Stimulated activated memory B cell treated with anti-CD40 and anti-IgM and Interleukin-4, amounts not matched to agents 10 μg/mL and 1 μg/mL and 100 μg/mL, for 72 hours (primary cell): ENCODE measurements around the gene VRK1.

Experiments used
- ATAC-seq: fragments of 150-1000 bp; cut with Tn5 transposase; 2 replicates; pipeline ENCODE4 v1.10.0; 2021
- H3K27ac Mint-ChIP-seq: one replicate; pipeline ENCODE4 v1.8.0; 2022; ENCODE audit warnings: mild to moderate bottlenecking, mixed read lengths
- H3K27me3 Mint-ChIP-seq: one replicate; pipeline ENCODE4 v1.8.0; 2022; ENCODE audit warnings: mixed read lengths
- H3K36me3 Mint-ChIP-seq: one replicate; pipeline ENCODE4 v1.8.0; 2022; ENCODE audit warnings: mixed read lengths
- H3K4me1 Mint-ChIP-seq: one replicate; pipeline ENCODE4 v1.8.0; 2022; ENCODE audit warnings: mixed read lengths
- H3K4me3 Mint-ChIP-seq: one replicate; pipeline ENCODE4 v1.8.0; 2022; ENCODE audit warnings: mild to moderate bottlenecking, moderate library complexity, mixed read lengths
- H3K9me3 Mint-ChIP-seq: one replicate; pipeline ENCODE4 v1.8.0; 2022; ENCODE audit warnings: mixed read lengths

The VRK1 gene

DNA sequence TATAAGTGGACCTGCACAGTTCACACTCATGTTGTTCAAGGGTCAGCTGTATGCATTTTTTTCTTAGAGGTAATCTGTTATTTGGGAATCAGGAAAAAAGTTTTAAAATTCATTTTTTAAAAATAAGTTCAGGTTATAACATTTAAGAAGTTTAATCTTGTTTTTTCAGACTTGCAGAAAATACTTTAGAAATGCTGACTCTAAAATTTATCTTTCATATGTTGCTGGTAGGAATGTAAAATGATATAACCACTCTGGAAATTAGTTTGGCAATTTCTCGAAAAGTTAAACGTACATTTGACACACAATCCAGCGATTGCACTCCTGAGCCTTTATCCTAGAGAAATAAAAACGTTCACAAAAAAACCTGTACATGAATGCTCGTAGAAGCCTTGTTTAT lies 4.7 kb downstream of the VRK1 start:
- ATAC-seq = no peak
- H3K4me1 Mint-ChIP-seq = peaks cover 43% of the 10 kb centered on the region
- H3K36me3 Mint-ChIP-seq = peaks cover 5% of the 10 kb centered on the region
- no peak overlapping the region for H3K27ac Mint-ChIP-seq
- no peak overlapping the region for H3K4me3 Mint-ChIP-seq
- H3K27me3 Mint-ChIP-seq = no peaks in the 10 kb centered on the region
- no peaks in the 10 kb centered on the region for H3K9me3 Mint-ChIP-seq

DNA sequence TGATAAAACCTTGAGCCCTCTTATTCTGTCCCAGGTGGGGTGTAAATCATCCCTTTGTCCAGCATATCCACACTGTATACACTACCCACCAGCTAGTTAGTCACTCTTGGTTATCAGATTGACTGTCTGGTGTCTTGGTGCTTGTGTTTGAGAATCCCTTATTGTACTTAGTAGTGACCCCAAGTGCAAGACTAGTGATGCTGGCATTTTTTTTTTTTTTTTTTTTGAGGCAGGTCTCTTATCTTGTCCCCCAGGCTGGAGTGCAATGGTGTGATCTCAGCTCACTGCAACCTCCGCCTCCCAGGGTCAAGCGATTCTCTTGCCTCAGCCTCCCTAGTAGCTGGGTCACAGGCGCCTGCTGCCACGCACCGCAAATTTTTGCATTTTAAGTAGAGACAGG lies 5.8 kb downstream of the VRK1 start:
- no peak overlapping the region for H3K27ac Mint-ChIP-seq
- peaks cover 46% of the 10 kb centered on the region for H3K4me1 Mint-ChIP-seq
- peaks cover 9% of the 10 kb centered on the region for H3K36me3 Mint-ChIP-seq
- H3K27me3 Mint-ChIP-seq = no peaks in the 10 kb centered on the region
- no peak for ATAC-seq
- no peak overlapping the region for H3K4me3 Mint-ChIP-seq
- no peaks in the 10 kb centered on the region for H3K9me3 Mint-ChIP-seq

DNA sequence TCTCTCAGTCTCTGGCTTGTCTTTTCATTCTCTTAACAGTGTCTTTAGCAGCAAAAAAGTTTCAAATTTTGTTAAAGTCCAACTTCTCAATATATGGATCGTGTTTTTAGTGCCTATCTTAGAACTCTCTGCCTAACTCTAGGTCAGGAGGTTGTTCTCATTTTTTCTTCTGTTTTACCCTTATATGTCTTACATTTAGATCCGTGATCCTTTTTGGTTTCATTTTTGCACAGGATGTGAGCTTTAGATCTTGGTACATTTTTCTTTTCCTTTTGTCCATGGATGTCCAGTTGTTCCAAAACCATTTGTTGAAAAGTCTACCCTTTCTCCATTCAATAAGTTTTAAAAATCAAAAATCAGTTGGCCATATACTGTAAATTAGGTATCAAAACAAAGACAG lies 6.8 kb downstream of the VRK1 start:
- H3K27ac Mint-ChIP-seq = peak overlapping the region; percentile 15
- H3K36me3 Mint-ChIP-seq = peaks cover 14% of the 10 kb centered on the region
- ATAC-seq = no peak
- no peaks in the 10 kb centered on the region for H3K27me3 Mint-ChIP-seq
- H3K4me3 Mint-ChIP-seq = no peak overlapping the region
- H3K9me3 Mint-ChIP-seq = no peaks in the 10 kb centered on the region
- peaks cover 47% of the 10 kb centered on the region for H3K4me1 Mint-ChIP-seq

DNA sequence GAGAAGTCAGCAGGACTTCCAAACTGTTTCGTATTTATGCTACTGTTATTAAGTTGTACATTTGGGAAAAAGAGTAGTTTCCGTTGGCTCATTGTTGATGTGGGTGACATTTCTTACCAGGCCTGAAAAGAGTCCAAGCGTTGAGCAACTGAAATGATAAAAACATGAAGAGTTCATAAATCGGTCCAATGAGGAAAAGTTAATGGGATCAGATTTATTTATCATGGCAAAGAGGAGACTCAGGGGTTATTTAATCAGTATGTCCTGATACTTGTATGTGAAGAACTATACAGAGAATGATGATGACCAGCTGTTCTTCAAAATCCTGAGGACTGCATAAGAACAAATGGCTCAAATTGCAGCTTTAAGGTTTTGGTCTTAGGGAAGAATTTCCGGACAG lies 7.7 kb downstream of the VRK1 start:
- no peak overlapping the region for H3K4me3 Mint-ChIP-seq
- H3K9me3 Mint-ChIP-seq = no peaks in the 10 kb centered on the region
- no peaks in the 10 kb centered on the region for H3K27me3 Mint-ChIP-seq
- no peak overlapping the region for H3K27ac Mint-ChIP-seq
- peaks cover 47% of the 10 kb centered on the region for H3K4me1 Mint-ChIP-seq
- ATAC-seq = no peak
- peaks cover 15% of the 10 kb centered on the region for H3K36me3 Mint-ChIP-seq

DNA sequence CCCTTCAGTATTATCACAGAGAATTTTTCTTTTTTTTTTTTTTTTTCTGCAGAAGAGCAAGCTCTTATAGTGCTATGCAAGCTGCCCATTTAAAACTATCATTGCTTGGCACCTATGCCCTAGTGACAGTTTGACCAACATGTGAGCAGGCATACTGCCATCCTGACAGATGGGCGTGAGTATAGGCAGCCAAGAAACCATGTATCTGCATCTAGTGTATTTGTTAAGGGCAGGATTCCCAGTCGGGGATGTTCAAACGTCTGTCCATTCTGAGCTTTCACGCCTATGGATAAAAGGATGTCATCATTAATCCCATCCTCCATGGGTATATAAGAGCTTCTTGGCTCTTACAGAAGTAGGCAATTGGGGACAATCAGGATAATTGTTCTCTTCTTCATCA lies 8.8 kb downstream of the VRK1 start:
- H3K36me3 Mint-ChIP-seq = peaks cover 15% of the 10 kb centered on the region
- peaks cover 47% of the 10 kb centered on the region for H3K4me1 Mint-ChIP-seq
- ATAC-seq = no peak
- no peaks in the 10 kb centered on the region for H3K9me3 Mint-ChIP-seq
- H3K4me3 Mint-ChIP-seq = no peak overlapping the region
- H3K27me3 Mint-ChIP-seq = no peaks in the 10 kb centered on the region
- H3K27ac Mint-ChIP-seq = no peak overlapping the region

DNA sequence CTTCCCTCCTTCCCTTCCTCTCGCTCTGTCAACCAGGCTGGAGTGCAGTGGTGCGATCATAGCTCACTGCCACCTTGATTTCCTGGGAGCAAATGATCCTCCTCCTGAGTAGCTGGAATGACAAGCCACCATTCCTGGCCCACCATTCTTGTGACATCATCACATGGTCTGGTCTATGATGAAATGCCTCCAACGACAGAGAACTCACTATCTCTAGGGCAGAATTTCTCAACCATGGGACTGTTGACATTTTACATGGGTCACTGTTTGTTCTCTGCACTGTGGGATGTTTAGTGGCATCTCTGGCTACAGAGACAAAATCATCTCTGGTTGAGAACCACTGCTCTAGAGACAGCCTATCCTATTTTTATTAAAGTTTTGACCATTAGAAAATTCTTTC lies 9.7 kb downstream of the VRK1 start:
- Mint-ChIP-seq H3K9me3 (no peaks in the 10 kb centered on the region), H3K27ac (no peak overlapping the region), H3K4me3 (no peak overlapping the region), H3K4me1 (peaks cover 51% of the 10 kb centered on the region), H3K36me3 (peaks cover 15% of the 10 kb centered on the region), H3K27me3 (no peaks in the 10 kb centered on the region)
- no peak for ATAC-seq

DNA sequence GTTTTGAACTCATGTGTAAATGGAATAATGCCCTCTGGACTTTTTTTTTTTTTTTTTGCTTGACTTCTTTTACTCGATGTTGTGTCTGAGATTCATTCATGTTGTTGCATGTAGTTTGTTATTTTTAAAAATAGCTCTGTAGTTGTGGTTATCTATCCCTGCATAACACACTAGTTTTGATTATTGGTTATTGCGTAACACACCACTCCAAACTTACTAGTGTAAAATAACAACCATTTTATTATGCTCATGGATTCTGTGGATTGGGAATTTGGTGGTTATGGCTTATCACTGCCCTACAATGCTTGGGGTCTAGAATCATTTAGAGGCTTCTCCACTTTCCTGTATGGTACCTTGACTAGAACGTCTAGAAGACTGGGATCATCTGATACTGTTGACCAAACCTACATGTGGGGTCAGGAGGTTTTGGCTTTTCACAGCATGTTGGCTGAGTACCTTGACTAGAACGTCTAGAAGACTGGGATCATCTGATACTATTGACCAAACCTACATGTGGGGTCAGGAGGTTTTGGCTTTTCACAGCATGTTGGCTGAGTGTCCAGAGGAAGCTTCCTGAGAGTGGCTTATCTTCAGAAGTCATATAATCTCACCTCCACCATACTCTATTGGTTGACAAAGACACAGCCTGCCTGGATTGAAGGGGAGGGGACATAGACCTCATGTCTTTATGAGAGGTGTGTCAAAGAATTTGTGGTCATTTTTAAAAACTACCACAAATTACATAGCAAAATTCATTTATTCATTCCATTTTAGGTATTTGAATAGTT lies 11.6 kb downstream of the VRK1 start:
- no peak overlapping the region for H3K27ac Mint-ChIP-seq
- no peaks in the 10 kb centered on the region for H3K9me3 Mint-ChIP-seq
- no peak overlapping the region for H3K4me3 Mint-ChIP-seq
- H3K4me1 Mint-ChIP-seq = peaks cover 56% of the 10 kb centered on the region
- ATAC-seq = no peak
- no peaks in the 10 kb centered on the region for H3K27me3 Mint-ChIP-seq
- H3K36me3 Mint-ChIP-seq = peaks cover 15% of the 10 kb centered on the region

DNA sequence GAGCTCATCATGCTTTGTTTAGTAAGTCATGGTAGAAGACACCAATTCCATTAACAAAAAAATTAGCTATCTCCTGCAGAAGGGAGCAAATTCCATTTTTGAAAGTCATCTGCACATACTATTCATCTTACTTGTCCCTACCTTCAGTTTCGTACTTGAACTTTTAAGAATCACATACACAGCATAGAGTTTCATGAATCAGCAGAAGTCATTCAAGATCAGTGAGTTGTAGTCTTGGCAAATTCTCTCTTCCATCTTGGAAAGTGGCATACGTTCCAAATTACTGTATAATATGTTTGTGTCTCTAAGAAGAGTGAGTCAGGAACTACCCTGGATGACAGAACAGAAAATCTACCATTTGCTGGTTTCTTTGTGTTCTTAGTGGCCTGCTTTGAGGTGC lies 14.1 kb downstream of the VRK1 start:
- Mint-ChIP-seq H3K4me3 (no peak overlapping the region), H3K27ac (no peak overlapping the region), H3K27me3 (no peaks in the 10 kb centered on the region), H3K4me1 (peaks cover 38% of the 10 kb centered on the region), H3K9me3 (no peaks in the 10 kb centered on the region), H3K36me3 (peaks cover 18% of the 10 kb centered on the region)
- ATAC-seq = no peak

DNA sequence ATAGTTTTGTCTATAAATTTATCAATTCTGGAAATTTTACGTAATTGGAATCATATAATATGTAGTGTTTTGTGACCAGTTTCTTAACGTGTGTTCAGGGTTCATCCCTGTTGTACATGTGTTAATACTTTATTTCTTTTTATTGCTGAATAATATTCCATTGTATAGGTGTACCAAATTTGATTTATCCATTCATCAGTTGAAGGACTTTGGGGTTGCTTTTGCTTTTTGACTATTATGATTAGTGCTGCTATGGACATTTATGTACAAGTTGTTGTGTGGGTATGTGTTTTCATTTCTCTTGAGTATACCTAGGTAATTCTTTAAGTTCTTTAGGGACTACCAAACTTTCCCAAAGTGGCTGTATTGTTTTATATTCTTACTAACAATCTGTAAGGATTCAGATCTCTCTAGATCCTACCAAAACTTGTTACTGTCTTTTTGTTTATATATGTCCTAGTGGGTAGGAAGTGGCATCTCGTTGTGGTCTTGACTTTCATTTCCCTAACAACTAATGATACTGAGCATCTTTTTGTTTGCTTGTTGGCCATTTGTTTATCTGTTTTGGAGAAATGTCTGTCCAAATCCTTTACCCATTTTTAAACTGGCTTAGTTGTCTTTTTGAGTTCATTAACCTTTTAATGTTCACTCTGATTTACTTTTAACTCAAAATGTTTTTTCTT lies 14.9 kb downstream of the VRK1 start:
- no peaks in the 10 kb centered on the region for H3K27me3 Mint-ChIP-seq
- ATAC-seq = no peak
- H3K36me3 Mint-ChIP-seq = peaks cover 15% of the 10 kb centered on the region
- no peak overlapping the region for H3K27ac Mint-ChIP-seq
- H3K9me3 Mint-ChIP-seq = no peaks in the 10 kb centered on the region
- peaks cover 37% of the 10 kb centered on the region for H3K4me1 Mint-ChIP-seq
- H3K4me3 Mint-ChIP-seq = no peak overlapping the region

DNA sequence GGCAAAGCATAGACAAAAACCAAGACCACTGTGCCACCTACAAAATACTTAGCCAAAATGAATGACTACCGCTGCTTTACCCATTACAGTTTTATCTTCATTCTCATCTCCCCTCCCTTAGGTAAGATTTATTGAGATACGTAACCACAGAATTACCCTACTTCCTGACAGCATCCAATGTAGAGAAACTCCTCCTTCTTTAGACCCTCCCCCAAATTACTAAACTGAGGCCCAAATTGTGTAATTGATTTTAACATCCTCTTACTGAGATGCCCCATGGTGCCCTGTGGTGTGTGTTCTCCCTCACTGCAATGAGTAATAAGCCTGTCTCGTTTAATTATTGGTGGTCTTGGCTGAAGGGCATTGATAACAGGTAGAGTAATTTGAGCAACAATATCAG lies 19.1 kb downstream of the VRK1 start:
- H3K4me1 Mint-ChIP-seq = peaks cover 22% of the 10 kb centered on the region
- H3K27me3 Mint-ChIP-seq = no peaks in the 10 kb centered on the region
- H3K9me3 Mint-ChIP-seq = no peaks in the 10 kb centered on the region
- H3K4me3 Mint-ChIP-seq = no peak overlapping the region
- ATAC-seq = no peak
- no peak overlapping the region for H3K27ac Mint-ChIP-seq
- peaks cover 21% of the 10 kb centered on the region for H3K36me3 Mint-ChIP-seq

DNA sequence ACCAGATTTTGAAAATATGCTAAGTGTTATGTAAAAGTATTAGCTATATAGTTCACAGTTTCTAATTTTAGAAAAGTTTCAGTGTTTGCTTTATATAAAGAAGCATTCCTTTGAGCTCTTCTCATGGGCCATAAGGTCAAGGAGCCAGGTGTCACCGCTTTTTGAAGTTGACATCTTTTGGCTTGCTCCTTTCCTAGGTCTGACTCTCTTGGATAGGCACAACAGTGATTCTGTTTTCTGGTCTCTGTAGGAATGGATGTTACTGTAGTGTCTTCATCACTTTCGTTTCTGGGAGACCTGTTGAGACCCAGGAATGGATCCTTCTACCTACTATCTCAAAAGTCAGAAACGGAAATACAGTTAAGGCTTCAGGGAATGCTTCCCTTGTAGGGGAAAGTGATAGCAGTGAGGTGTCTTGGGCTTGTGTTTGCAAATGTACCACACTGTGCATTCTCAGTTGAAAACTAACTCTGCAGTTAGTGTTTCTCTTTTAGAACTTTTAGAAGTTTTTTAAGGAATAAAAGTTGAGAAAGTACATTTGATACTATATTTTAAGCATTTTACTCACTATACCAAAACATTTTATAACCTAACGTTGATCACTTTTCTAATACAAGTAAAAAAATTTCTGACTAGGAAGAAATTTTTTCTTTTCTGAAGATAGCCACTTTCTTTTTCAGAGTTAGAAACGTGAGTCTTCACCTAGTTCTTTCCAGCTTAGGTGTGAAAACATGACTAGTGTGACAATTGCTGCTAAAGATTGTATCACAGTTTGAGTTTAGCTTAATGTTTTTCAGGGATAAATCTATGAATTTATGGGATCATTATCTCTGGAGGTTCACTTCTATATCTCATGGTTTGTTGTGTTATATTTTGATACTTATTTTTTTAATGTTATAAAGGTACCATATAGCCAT lies 20.8 kb downstream of the VRK1 start:
- no peak for ATAC-seq
- no peaks in the 10 kb centered on the region for H3K9me3 Mint-ChIP-seq
- peaks cover 32% of the 10 kb centered on the region for H3K36me3 Mint-ChIP-seq
- H3K4me1 Mint-ChIP-seq = peaks cover 13% of the 10 kb centered on the region
- no peak overlapping the region for H3K27ac Mint-ChIP-seq
- no peak overlapping the region for H3K4me3 Mint-ChIP-seq
- H3K27me3 Mint-ChIP-seq = no peaks in the 10 kb centered on the region

DNA sequence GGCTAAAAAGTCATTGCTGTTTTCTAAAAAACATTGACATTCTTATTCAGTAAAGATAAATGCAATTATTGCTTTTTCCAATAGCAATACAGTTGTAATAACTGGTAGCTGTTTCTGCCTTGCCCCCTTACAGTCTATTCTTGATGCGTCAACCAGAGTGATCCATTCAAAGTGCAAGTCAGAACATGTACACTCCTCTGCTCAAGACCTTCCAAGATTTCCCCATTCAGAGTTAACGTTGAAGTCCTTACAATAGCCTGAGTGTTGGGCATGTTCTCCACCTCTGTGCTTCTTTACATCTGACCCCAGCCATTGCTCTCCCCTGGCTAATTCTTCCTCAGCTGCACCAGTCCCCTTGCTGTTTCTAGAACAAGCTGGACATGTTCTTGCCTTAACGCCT lies 24.3 kb downstream of the VRK1 start:
- H3K4me1 Mint-ChIP-seq = peaks cover 30% of the 10 kb centered on the region
- H3K27ac Mint-ChIP-seq = no peak overlapping the region
- no peaks in the 10 kb centered on the region for H3K27me3 Mint-ChIP-seq
- peaks cover 6% of the 10 kb centered on the region for H3K9me3 Mint-ChIP-seq
- peaks cover 42% of the 10 kb centered on the region for H3K36me3 Mint-ChIP-seq
- no peak overlapping the region for H3K4me3 Mint-ChIP-seq
- ATAC-seq = no peak

DNA sequence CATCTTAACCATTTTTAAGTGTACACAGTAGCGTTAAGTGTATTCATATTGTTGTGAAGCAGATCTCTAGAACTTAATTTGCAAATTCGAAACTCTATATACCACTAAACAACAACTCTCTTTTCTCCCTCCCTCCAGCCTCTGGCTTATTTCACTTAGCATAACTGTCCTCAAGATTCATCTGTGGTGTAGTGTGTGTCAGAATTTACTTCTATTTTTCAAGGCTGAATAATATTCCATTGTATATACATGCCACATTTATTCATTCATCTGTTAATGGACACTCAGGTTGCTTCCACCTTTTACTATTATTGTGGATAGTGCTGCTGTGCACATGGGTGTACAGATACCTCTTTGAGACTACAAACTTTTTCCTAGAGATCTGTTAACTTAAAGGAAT lies 26.5 kb downstream of the VRK1 start:
- ATAC-seq = no peak
- Mint-ChIP-seq H3K36me3 (peaks cover 46% of the 10 kb centered on the region), H3K4me1 (peaks cover 37% of the 10 kb centered on the region), H3K27me3 (no peaks in the 10 kb centered on the region), H3K9me3 (peaks cover 6% of the 10 kb centered on the region), H3K4me3 (no peak overlapping the region), H3K27ac (no peak overlapping the region)

DNA sequence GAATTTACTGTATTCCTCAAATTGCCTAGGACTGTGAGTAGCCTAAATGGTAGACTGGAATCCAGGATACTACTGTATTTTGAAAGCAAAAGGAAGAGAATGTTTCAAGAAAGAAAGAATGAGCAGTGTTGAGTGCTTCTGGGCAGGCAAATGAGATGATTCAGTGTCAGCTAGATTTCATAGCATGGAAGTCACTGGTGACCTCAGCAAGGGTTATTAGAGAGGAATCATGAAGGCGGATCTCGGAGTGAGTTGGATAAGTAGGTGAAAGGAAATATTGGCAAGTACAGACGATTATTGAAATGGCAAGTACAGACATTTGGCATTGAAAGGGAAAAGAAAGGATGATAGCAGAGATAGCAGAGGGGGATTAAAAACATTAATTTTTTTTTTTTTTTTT lies 27.1 kb downstream of the VRK1 start:
- Mint-ChIP-seq H3K9me3 (peaks cover 7% of the 10 kb centered on the region), H3K4me3 (no peak overlapping the region), H3K27ac (no peak overlapping the region), H3K4me1 (peaks cover 37% of the 10 kb centered on the region), H3K36me3 (peaks cover 50% of the 10 kb centered on the region), H3K27me3 (no peaks in the 10 kb centered on the region)
- no peak for ATAC-seq

DNA sequence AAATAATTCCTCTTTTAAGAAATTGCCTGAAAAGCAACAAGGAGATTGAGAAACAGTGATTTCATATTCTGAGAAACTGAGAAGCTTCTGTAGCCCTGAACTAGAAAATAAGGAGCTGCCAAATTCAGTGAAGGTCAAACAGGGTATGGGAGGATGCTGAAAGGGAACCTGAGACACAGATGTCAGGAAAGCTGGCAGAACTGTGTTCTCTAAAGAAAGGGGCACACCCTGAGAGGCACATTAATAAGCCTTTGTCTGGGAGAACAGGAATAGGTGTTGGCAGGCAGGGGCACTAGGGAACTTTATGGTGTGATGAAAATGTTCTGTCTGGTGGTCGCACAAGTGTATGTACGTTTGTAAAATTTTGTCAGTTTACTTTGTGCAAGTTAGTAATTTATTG lies 29.6 kb downstream of the VRK1 start:
- H3K36me3 Mint-ChIP-seq = peaks cover 52% of the 10 kb centered on the region
- no peak overlapping the region for H3K27ac Mint-ChIP-seq
- H3K4me1 Mint-ChIP-seq = peaks cover 48% of the 10 kb centered on the region
- no peak overlapping the region for H3K4me3 Mint-ChIP-seq
- no peak for ATAC-seq
- peaks cover 18% of the 10 kb centered on the region for H3K9me3 Mint-ChIP-seq
- H3K27me3 Mint-ChIP-seq = no peaks in the 10 kb centered on the region
